Stimulated activated CD4-positive, alpha-beta T cell treated with anti-CD3 and anti-CD28 coated beads, Interleukin-2, amount 100 ng/mL, for 24 hours (primary cell): ENCODE measurements around the gene FNDC8.
"Not testable (repeated sequence)": the region's sequence is repeated elsewhere in the genome, so short reads cannot be mapped to it uniquely, and the experiment has no call there.

Source experiments
- DNase-seq, 2 donors: peaks; one replicate each; pipeline ENCODE4 v3.0.0-alpha.2; 2020

The FNDC8 gene

GRCh38 chr17:35174835-35175334 lies 53.5 kb downstream of the FNDC8 start:
- DNase-seq = peak in 1 of 2 donors; percentile 15

GRCh38 chr17:35175638-35176415 lies 54.4 kb downstream of the FNDC8 start:
- peak in 1 of 2 donors; percentile 14 for DNase-seq

DNA sequence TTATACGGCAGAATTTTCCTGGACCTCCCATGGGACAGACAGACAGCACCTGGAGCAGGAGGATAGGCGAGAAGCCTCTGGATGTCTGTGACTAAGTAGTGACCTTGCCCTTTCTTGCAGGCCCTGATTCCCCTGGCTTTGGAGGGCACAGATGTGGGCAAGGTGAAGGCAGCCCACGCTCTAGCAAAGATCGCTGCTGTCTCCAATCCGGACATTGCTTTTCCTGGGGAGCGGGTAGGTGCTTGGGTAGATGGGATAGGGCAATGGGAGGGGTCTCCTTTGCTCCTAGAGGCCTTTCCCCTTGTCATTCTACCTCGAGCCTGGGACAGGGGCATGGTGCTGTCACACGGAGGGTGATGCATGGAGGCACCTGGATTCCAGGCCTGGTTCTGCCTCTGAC lies 55.5 kb downstream of the FNDC8 start:
- peak in 1 of 2 donors; percentile 15 for DNase-seq

- not testable (repeated sequence) for DNase-seq
These were observed 58.0 kb downstream of the FNDC8 start for GRCh38 chr17:35179379-35179778.
